Lower lobe of right lung (tissue), 2 donors: ENCODE data around the gene BCAT1. TPM values are rescaled to one million over a fixed set of nuclear protein-coding genes. Genes with fewer than 3 reads are reported as not detected.
A peak's percentile ranks its signal among the peaks of the same experiment; 100 is the strongest.
"Not testable (repeated sequence)": the region's sequence is repeated elsewhere in the genome, so short reads cannot be mapped to it uniquely, and the experiment has no call there.

Experiments used
- ATAC-seq, 2 donors: fragments of 200-7000 bp; cut with Tn5 transposase; one replicate each; pipeline ENCODE4 v1.9.1; 2020 to 2022; ENCODE audit warnings: mild to moderate bottlenecking in 2 of 2, moderate library complexity in 2 of 2
- DNase-seq: peaks from one replicate; pipeline ENCODE4 v3.0.0-alpha.2; 2020
- H3K27ac ChIP-seq: fragments of 200-600 bp; one replicate; pipeline ENCODE4 v1.8.0; 2022
- H3K27me3 ChIP-seq: fragments of 200-600 bp; one replicate; pipeline ENCODE4 v1.8.0; 2022; ENCODE audit warnings: low read depth
- H3K36me3 ChIP-seq: fragments of 200-600 bp; one replicate; pipeline ENCODE4 v1.8.0; 2022; ENCODE audit warnings: mild to moderate bottlenecking
- H3K4me1 ChIP-seq: fragments of 200-600 bp; one replicate; pipeline ENCODE4 v1.8.0; 2022
- H3K4me3 ChIP-seq: fragments of 200-600 bp; one replicate; pipeline ENCODE4 v1.8.0; 2022; ENCODE audit warnings: mild to moderate bottlenecking
- H3K9me3 ChIP-seq: fragments of 200-600 bp; one replicate; pipeline ENCODE4 v1.8.0; 2022
- intact Hi-C: fragments of 100-400 bp; cut with DNase I; formaldehyde crosslinking; loops from one replicate; pipeline ENCODE4 v1.11.0; 2022
- total RNA-seq: library from RNA; stranded (reverse); fragmentation: NEBNext Ultra II Directional; extraction: Animal tissue kit (Norgen Biotek cat#: 25700); gene quantifications from one replicate; pipeline ENCODE4 v1.2.1, GENCODE V29; 2021
- TF ChIP-seq, protein P1 (sequence below): fragments of 200-600 bp; IDR thresholded peaks from one replicate; pipeline ENCODE4 v1.8.0; 2022; ENCODE audit warnings: antibody characterized with exemption, mild to moderate bottlenecking
- donor health status: DM: no; HTN: yes; CAD: no; lungs with severe emphysema.

The BCAT1 gene
- total RNA-seq, 1 donor from 2014 or later = 50.6 TPM

DNA sequence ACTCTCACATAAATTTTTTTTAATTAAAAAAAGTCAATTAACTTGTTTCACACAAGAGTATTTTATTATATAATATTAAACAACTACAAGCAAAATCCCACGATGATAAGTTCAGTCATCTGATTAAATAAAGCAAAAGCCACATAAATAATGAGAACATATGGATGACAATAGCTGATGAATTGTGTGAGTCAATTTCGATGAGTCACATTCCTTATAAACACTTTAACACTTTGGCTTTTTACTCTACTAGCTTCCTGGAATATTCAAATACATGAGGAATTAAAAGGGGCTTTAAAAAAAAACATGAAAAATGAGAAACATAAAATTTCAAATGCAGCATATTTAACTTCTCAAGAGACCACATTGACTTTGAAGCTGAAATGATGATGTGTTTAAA is 95.3 kb downstream of the BCAT1 start:
- ATAC-seq = no peak
- H3K27me3 ChIP-seq = no peaks in the 10 kb centered on the region
- TF ChIP-seq, protein P1, sequence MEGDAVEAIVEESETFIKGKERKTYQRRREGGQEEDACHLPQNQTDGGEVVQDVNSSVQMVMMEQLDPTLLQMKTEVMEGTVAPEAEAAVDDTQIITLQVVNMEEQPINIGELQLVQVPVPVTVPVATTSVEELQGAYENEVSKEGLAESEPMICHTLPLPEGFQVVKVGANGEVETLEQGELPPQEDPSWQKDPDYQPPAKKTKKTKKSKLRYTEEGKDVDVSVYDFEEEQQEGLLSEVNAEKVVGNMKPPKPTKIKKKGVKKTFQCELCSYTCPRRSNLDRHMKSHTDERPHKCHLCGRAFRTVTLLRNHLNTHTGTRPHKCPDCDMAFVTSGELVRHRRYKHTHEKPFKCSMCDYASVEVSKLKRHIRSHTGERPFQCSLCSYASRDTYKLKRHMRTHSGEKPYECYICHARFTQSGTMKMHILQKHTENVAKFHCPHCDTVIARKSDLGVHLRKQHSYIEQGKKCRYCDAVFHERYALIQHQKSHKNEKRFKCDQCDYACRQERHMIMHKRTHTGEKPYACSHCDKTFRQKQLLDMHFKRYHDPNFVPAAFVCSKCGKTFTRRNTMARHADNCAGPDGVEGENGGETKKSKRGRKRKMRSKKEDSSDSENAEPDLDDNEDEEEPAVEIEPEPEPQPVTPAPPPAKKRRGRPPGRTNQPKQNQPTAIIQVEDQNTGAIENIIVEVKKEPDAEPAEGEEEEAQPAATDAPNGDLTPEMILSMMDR = no peak
- H3K4me1 ChIP-seq = no peaks in the 10 kb centered on the region
- no peak for DNase-seq
- intact Hi-C loops = no loop called here
- no peak overlapping the region for H3K4me3 ChIP-seq
- H3K9me3 ChIP-seq = no peaks in the 10 kb centered on the region
- no peaks in the 10 kb centered on the region for H3K36me3 ChIP-seq
- no peak overlapping the region for H3K27ac ChIP-seq

- Histone ChIP-seq H3K36me3 (no peaks in the 10 kb centered on the region), H3K27me3 (no peaks in the 10 kb centered on the region)
- ATAC-seq = no peak
Observed at GRCh38 chr12:24853094-24853493, 95.8 kb downstream of the BCAT1 start.

DNA sequence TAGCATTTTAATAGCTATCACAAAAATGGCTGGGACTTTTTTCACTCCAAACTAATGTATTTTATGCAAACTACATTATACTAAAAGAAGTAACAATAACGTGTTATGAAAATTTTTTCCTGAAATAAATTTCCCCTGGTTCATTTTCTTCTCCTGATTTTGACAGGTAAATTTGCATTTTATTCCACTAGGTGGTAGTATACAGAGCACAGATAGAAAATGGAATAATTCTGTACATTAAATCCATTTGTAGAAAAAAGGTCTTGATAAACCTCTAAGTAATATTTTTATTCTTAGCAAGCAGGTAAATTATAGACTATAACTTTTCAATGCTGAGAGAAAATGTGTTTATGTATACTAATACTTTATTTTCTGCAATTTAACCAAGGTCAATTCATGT is 96.5 kb downstream of the BCAT1 start:
- H3K9me3 ChIP-seq = no peaks in the 10 kb centered on the region
- TF ChIP-seq, protein P1 = peak; percentile 35
- H3K36me3 ChIP-seq = peaks cover 5% of the 10 kb centered on the region
- no peaks in the 10 kb centered on the region for H3K4me1 ChIP-seq
- no peak overlapping the region for H3K4me3 ChIP-seq
- DNase-seq (no peak), ATAC-seq (no peak)
- H3K27ac ChIP-seq = no peak overlapping the region
- no peaks in the 10 kb centered on the region for H3K27me3 ChIP-seq
- intact Hi-C loops = no loop called here

More at GRCh38 chr12:24853094-24853493, 95.8 kb downstream of the BCAT1 start:
- Histone ChIP-seq H3K4me3 (no peak overlapping the region), H3K4me1 (no peaks in the 10 kb centered on the region), H3K27ac (no peak overlapping the region), H3K9me3 (no peaks in the 10 kb centered on the region)
- TF ChIP-seq, protein P1 = no peak
- intact Hi-C loops = no loop called here
- DNase-seq = no peak

GRCh38 chr12:24851883-24852282 is 97.0 kb downstream of the BCAT1 start:
- H3K27ac ChIP-seq, H3K4me3 ChIP-seq, H3K4me1 ChIP-seq, ATAC-seq, H3K36me3 ChIP-seq, intact Hi-C loops, H3K9me3 ChIP-seq, DNase-seq, H3K27me3 ChIP-seq: not testable (repeated sequence)

DNA sequence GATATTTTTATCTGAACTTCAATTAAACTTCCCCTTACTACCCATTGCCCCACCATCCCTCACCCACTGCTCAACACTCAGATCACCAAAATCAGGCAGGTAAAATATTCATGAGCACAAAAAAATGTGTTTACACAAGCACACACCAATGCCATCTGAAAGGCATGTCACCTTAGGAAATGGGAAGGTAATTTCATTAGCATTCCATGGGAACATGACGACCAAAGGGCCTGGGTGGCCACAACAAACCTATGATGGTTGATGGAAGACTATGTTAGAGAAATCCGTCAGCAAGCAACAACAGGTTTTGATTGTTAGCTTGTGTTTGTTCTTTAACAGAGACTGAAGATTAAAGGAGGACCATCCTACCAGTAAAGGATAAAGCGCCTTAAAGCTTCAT is 97.6 kb downstream of the BCAT1 start:
- H3K27ac ChIP-seq = no peak overlapping the region
- TF ChIP-seq, protein P1 = no peak
- intact Hi-C loops = no loop called here
- H3K27me3 ChIP-seq = no peaks in the 10 kb centered on the region
- ATAC-seq (no peak), DNase-seq (no peak)
- no peaks in the 10 kb centered on the region for H3K4me1 ChIP-seq
- no peak overlapping the region for H3K4me3 ChIP-seq
- H3K9me3 ChIP-seq = no peaks in the 10 kb centered on the region
- H3K36me3 ChIP-seq = peaks cover 5% of the 10 kb centered on the region

DNA sequence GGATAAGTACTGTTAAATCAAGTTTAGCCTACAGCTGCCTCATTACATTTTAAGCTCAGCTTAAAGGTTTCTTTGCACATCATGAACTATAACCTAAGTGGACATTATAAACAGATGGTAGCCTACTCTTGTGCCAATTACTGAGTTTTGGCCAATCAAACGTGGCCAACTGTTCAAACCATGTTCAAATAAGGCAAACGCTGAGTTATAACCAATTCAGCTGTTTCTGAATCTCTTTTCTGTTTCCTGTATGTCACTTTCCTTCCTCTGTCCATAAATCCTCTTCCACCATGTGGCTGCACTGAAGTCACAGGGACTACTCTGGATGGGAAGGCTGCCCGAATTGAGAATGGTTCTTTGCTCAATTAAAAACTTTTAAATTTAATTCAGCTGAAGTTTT is 98.4 kb downstream of the BCAT1 start:
- no peaks in the 10 kb centered on the region for H3K9me3 ChIP-seq
- DNase-seq = no peak
- H3K4me1 ChIP-seq = no peaks in the 10 kb centered on the region
- H3K27ac ChIP-seq = no peak overlapping the region
- TF ChIP-seq, protein P1 = no peak
- intact Hi-C loops = no loop called here
- H3K36me3 ChIP-seq = peaks cover 5% of the 10 kb centered on the region
- H3K27me3 ChIP-seq = no peaks in the 10 kb centered on the region
- ATAC-seq = no peak
- no peak overlapping the region for H3K4me3 ChIP-seq
